CD4-positive, alpha-beta memory T cell (primary cell): ENCODE measurements around the gene STOM. TPM values are rescaled to one million over a fixed set of nuclear protein-coding genes. Genes with fewer than 3 reads are reported as not detected.

Experiments used
- CTCF ChIA-PET: fragments of 350-600 bp; sonication (Branson Sonifier 250); formaldehyde crosslinking; loops from one replicate; lab custom pipeline; 2021; ENCODE audit warnings: inconsistent platforms; ENCODE audit not compliant: partially characterized antibody; lab: Charles Lee
- POLR2A ChIA-PET: fragments of 350-600 bp; sonication (Branson Sonifier 250); formaldehyde crosslinking; loops from one replicate; lab custom pipeline; 2021; ENCODE audit not compliant: partially characterized antibody; lab: Charles Lee
- DNase-seq, 5 donors: peaks; one replicate each; pipeline versions ENCODE4 v3.0.0 to v3.0.0-alpha.2; 2020 to 2022; ENCODE audit warnings: mixed read lengths in 1 of 5
- H3K27ac ChIP-seq: one replicate; pipeline ENCODE4 v1.7.0; 2013; ENCODE audit warnings: low read depth, low read length
- H3K27me3 ChIP-seq: 2 replicates; pipeline ENCODE4 v1.7.0; 2013; ENCODE audit warnings: mild to moderate bottlenecking, low read length, moderate library complexity; ENCODE audit not compliant: insufficient read depth
- H3K36me3 ChIP-seq: 2 replicates; pipeline ENCODE4 v1.7.0; 2013; ENCODE audit warnings: mild to moderate bottlenecking, low read length, moderate library complexity; ENCODE audit not compliant: insufficient read depth
- H3K4me1 ChIP-seq: 2 replicates; pipeline ENCODE4 v1.7.0; 2013; ENCODE audit warnings: mild to moderate bottlenecking, low read length, moderate library complexity; ENCODE audit not compliant: insufficient read depth
- H3K4me3 ChIP-seq, 2 donors: one replicate each; pipeline ENCODE4 v1.7.0; 2013; ENCODE audit warnings: low read length in 2 of 2, mild to moderate bottlenecking in 1 of 2
- H3K9me3 ChIP-seq, 2 donors: one replicate each; pipeline ENCODE4 v1.7.0; 2013; ENCODE audit warnings: low read length in 2 of 2, control low read depth in 1 of 2; ENCODE audit not compliant: control insufficient read depth in 1 of 2
- H3K27ac Mint-ChIP-seq, 7 donors: one replicate each; pipeline ENCODE4 v1.8.0; 2020 to 2021; ENCODE audit warnings: mixed read lengths in 7 of 7, mild to moderate bottlenecking in 6 of 7, inconsistent platforms in 3 of 7, moderate library complexity in 3 of 7
- H3K27me3 Mint-ChIP-seq, 2 donors: one replicate each; pipeline ENCODE4 v1.8.0; 2020 to 2021; ENCODE audit warnings: mixed read lengths in 2 of 2
- H3K36me3 Mint-ChIP-seq, 2 donors: one replicate each; pipeline ENCODE4 v1.8.0; 2020 to 2021; ENCODE audit warnings: mixed read lengths in 2 of 2, inconsistent platforms in 1 of 2, mild to moderate bottlenecking in 1 of 2
- H3K4me1 Mint-ChIP-seq, 4 donors: one replicate each; pipeline ENCODE4 v1.8.0; 2020 to 2021; ENCODE audit warnings: mixed read lengths in 4 of 4, mild to moderate bottlenecking in 1 of 4
- H3K4me3 Mint-ChIP-seq, 8 donors: one replicate each; pipeline ENCODE4 v1.8.0; 2020 to 2021; ENCODE audit warnings: mixed read lengths in 8 of 8, mild to moderate bottlenecking in 7 of 8, moderate library complexity in 6 of 8, inconsistent platforms in 3 of 8
- H3K9me3 Mint-ChIP-seq, 8 donors: one replicate each; pipeline ENCODE4 v1.8.0; 2020 to 2021; ENCODE audit warnings: mixed read lengths in 8 of 8, mild to moderate bottlenecking in 5 of 8, inconsistent platforms in 3 of 8, moderate library complexity in 1 of 8
- intact Hi-C: fragments of 100-400 bp; cut with micrococcal nuclease; formaldehyde crosslinking; loops from one replicate; pipeline ENCODE4 v1.15.1; 2023
- polyA plus RNA-seq, 2 donors: library from polyadenylated mRNA; unstranded; fragments of 300-500 nt; fragmentation: Illumina TruSeq; gene quantifications; one replicate each; pipeline ENCODE4 v1.2.3, GENCODE V29; 2021
- total RNA-seq, 2 experiments: library from RNA; stranded (reverse); gene quantifications; one replicate each; pipeline ENCODE4 v1.2.3, GENCODE V29; 2021

The STOM gene
- total and polyA plus RNA-seq, 4 experiments from 2014 or later, result 81.2 to 254 (median 135) TPM

GRCh38 chr9:121386442-121387175 lies 16.6 kb upstream of the STOM start:
- no peak overlapping the region for H3K27ac ChIP-seq
- POLR2A ChIA-PET, result no interaction called here
- CTCF ChIA-PET, result interaction anchor here (1.6 to 4.8 kb wide), 3 partner anchors 14 to 66 kb away, joined by 3 to 40 read pairs (median 16); no protein-coding TSS in a partner anchor
- peaks cover 2 to 3% of the 10 kb centered on the region in 2 donors for H3K27me3 Mint-ChIP-seq
- no peaks in the 10 kb centered on the region for H3K9me3 Mint-ChIP-seq
- H3K4me1 Mint-ChIP-seq, result no peaks in the 10 kb centered on the region
- H3K27ac Mint-ChIP-seq, result no peak overlapping the region
- H3K36me3 ChIP-seq, result no peaks in the 10 kb centered on the region
- H3K4me3 ChIP-seq, result no peak overlapping the region
- H3K27me3 ChIP-seq, result no peaks in the 10 kb centered on the region
- no peaks in the 10 kb centered on the region for H3K36me3 Mint-ChIP-seq
- DNase-seq, result no peak
- H3K4me3 Mint-ChIP-seq, result no peak overlapping the region
- no peaks in the 10 kb centered on the region for H3K4me1 ChIP-seq
- intact Hi-C loops, result no loop called here
- H3K9me3 ChIP-seq, result no peaks in the 10 kb centered on the region

GRCh38 chr9:121383715-121384114 lies 13.7 kb upstream of the STOM start:
- no peaks in the 10 kb centered on the region for H3K9me3 Mint-ChIP-seq
- H3K9me3 ChIP-seq, result no peaks in the 10 kb centered on the region
- ChIA-PET CTCF (interaction anchor here (1.1 to 4.8 kb wide), 3 partner anchors 14 to 64 kb away, joined by 3 to 40 read pairs (median 16); no protein-coding TSS in a partner anchor), POLR2A (no interaction called here)
- no peaks in the 10 kb centered on the region for H3K4me1 ChIP-seq
- H3K4me3 Mint-ChIP-seq, result no peak overlapping the region
- no peak overlapping the region for H3K27ac Mint-ChIP-seq
- no peak overlapping the region for H3K27ac ChIP-seq
- intact Hi-C loops, result no loop called here
- no peak overlapping the region for H3K4me3 ChIP-seq
- peaks cover 2 to 3% of the 10 kb centered on the region in 2 donors for H3K27me3 Mint-ChIP-seq
- no peaks in the 10 kb centered on the region for H3K36me3 ChIP-seq
- DNase-seq, result no peak
- no peaks in the 10 kb centered on the region for H3K36me3 Mint-ChIP-seq
- H3K4me1 Mint-ChIP-seq, result no peaks in the 10 kb centered on the region
- H3K27me3 ChIP-seq, result no peaks in the 10 kb centered on the region

- Histone ChIP-seq H3K27ac (no peak overlapping the region), H3K27me3 (no peaks in the 10 kb centered on the region), H3K36me3 (no peaks in the 10 kb centered on the region), H3K4me3 (no peak overlapping the region), H3K4me1 (no peaks in the 10 kb centered on the region), H3K9me3 (no peaks in the 10 kb centered on the region)
- H3K9me3 Mint-ChIP-seq, result peaks cover 0 to 3% (median 0%) of the 10 kb centered on the region in 8 donors
- POLR2A ChIA-PET, result no interaction called here
- CTCF ChIA-PET, result interaction anchor here (1.0 to 10.3 kb wide), 3 partner anchors 19 to 60 kb away, joined by 7 to 272 read pairs (median 7); no protein-coding TSS in a partner anchor
- no peak overlapping the region for H3K4me3 Mint-ChIP-seq
- peak overlapping the region in 1 of 7 donors; percentile 47 for H3K27ac Mint-ChIP-seq
- H3K4me1 Mint-ChIP-seq, result no peaks in the 10 kb centered on the region
- H3K36me3 Mint-ChIP-seq, result no peaks in the 10 kb centered on the region
- intact Hi-C loops, result no loop called here
- peaks cover 0 to 1% of the 10 kb centered on the region in 2 donors for H3K27me3 Mint-ChIP-seq
- no peak for DNase-seq
Measured at GRCh38 chr9:121380846-121381245, 10.8 kb upstream of the STOM start.

- no peak overlapping the region for H3K27ac Mint-ChIP-seq
- no peak overlapping the region for H3K27ac ChIP-seq
- no peaks in the 10 kb centered on the region for H3K27me3 ChIP-seq
- no peak overlapping the region for H3K4me3 Mint-ChIP-seq
- H3K9me3 ChIP-seq, result no peaks in the 10 kb centered on the region
- intact Hi-C loops, result loop anchor here (1.0 kb wide), 2 partner anchors 24 to 56 kb away; no protein-coding TSS in a partner anchor
- peak in 3 of 5 donors; percentile 24 to 30 (median 29) for DNase-seq
- no peak overlapping the region for H3K4me3 ChIP-seq
- peaks cover 3% of the 10 kb centered on the region for H3K4me1 ChIP-seq
- POLR2A ChIA-PET, result interaction anchor here (1.0 to 2.0 kb wide), 4 partner anchors 19 to 56 kb away, joined by 3 to 15 read pairs (median 5); no protein-coding TSS in a partner anchor
- no peaks in the 10 kb centered on the region for H3K36me3 ChIP-seq
- peaks cover 0 to 3% (median 0%) of the 10 kb centered on the region in 8 donors for H3K9me3 Mint-ChIP-seq
- CTCF ChIA-PET, result interaction anchor here (0.7 to 10.3 kb wide), 12 partner anchors 18 to 164 kb away, joined by 3 to 272 read pairs (median 5); no protein-coding TSS in a partner anchor
- H3K27me3 Mint-ChIP-seq, result no peaks in the 10 kb centered on the region
- peaks cover 9 to 21% (median 10%) of the 10 kb centered on the region in 4 donors for H3K4me1 Mint-ChIP-seq
- no peaks in the 10 kb centered on the region for H3K36me3 Mint-ChIP-seq
Measured at GRCh38 chr9:121376214-121376830, 6.3 kb upstream of the STOM start.

GRCh38 chr9:121373011-121373729 lies 3.1 kb upstream of the STOM start:
- Histone ChIP-seq H3K9me3 (no peaks in the 10 kb centered on the region), H3K4me3 (no peak overlapping the region), H3K4me1 (peaks cover 16% of the 10 kb centered on the region), H3K27ac (no peak overlapping the region), H3K36me3 (no peaks in the 10 kb centered on the region), H3K27me3 (no peaks in the 10 kb centered on the region)
- CTCF ChIA-PET, result interaction anchor here (0.7 to 10.3 kb wide), 4 partner anchors 25 to 57 kb away, joined by 3 to 272 read pairs (median 4); no protein-coding TSS in a partner anchor
- Mint-ChIP-seq H3K4me3 (no peak overlapping the region), H3K27ac (peak overlapping the region in 3 of 7 donors; percentile 49 to 85 (median 78)), H3K27me3 (no peaks in the 10 kb centered on the region), H3K4me1 (peaks cover 15 to 39% (median 24%) of the 10 kb centered on the region in 4 donors), H3K9me3 (peaks cover 0 to 4% (median 0%) of the 10 kb centered on the region in 8 donors), H3K36me3 (peaks cover 0 to 14% of the 10 kb centered on the region in 2 donors)
- intact Hi-C loops, result no loop called here
- POLR2A ChIA-PET, result interaction anchor here (0.7 kb wide), 1 partner anchor 19 kb away, joined by 5 read pairs; no protein-coding TSS in a partner anchor
- DNase-seq, result no peak

GRCh38 chr9:121372239-121373010 lies 2.4 kb upstream of the STOM start:
- Histone ChIP-seq H3K9me3 (no peaks in the 10 kb centered on the region), H3K4me3 (no peak overlapping the region), H3K4me1 (peaks cover 23% of the 10 kb centered on the region), H3K27me3 (no peaks in the 10 kb centered on the region), H3K36me3 (no peaks in the 10 kb centered on the region), H3K27ac (no peak overlapping the region)
- Mint-ChIP-seq H3K27me3 (no peaks in the 10 kb centered on the region), H3K9me3 (peaks cover 0 to 4% (median 0%) of the 10 kb centered on the region in 8 donors), H3K36me3 (peaks cover 0 to 18% of the 10 kb centered on the region in 2 donors), H3K27ac (peak overlapping the region in 6 of 7 donors; percentile 24 to 85 (median 63)), H3K4me1 (peaks cover 22 to 47% (median 30%) of the 10 kb centered on the region in 4 donors), H3K4me3 (peak overlapping the region in 3 of 8 donors; percentile 26 to 96 (median 51))
- CTCF ChIA-PET, result interaction anchor here (0.7 to 10.3 kb wide), 4 partner anchors 24 to 56 kb away, joined by 3 to 272 read pairs (median 4); no protein-coding TSS in a partner anchor
- DNase-seq, result no peak
- intact Hi-C loops, result no loop called here
- POLR2A ChIA-PET, result interaction anchor here (0.7 to 2.4 kb wide), 3 partner anchors 19 to 52 kb away, joined by 5 to 7 read pairs (median 5); no protein-coding TSS in a partner anchor
